GM19193 (cell line): Measurements from ENCODE around the gene ATP13A3.

Source experiments
- POLR2A ChIP-seq: IDR thresholded peaks from 4 replicates; pipeline ENCODE4 v1.6.1; 2011; ENCODE audit not compliant: insufficient read depth, insufficient read length; ENCODE audit errors: extremely low read depth

Gene ATP13A3

GRCh38 chr3:194434503-194434902 is 52.3 kb downstream of the ATP13A3 start:
- no peak for TF ChIP-seq POLR2A

- TF ChIP-seq POLR2A: no peak
These were observed 55.2 kb downstream of the ATP13A3 start for GRCh38 chr3:194431554-194431953.

GRCh38 chr3:194425399-194425798 is 61.4 kb downstream of the ATP13A3 start:
- no peak for TF ChIP-seq POLR2A

GRCh38 chr3:194424953-194425352 is 61.8 kb downstream of the ATP13A3 start:
- TF ChIP-seq POLR2A: no peak

GRCh38 chr3:194424373-194424772 is 62.4 kb downstream of the ATP13A3 start:
- no peak for TF ChIP-seq POLR2A

- TF ChIP-seq POLR2A: no peak
These were observed 63.5 kb downstream of the ATP13A3 start for GRCh38 chr3:194423317-194423716.

GRCh38 chr3:194422188-194422587 is 64.6 kb downstream of the ATP13A3 start:
- no peak for TF ChIP-seq POLR2A

GRCh38 chr3:194418671-194419070 is 68.1 kb downstream of the ATP13A3 start:
- no peak for TF ChIP-seq POLR2A

- no peak for TF ChIP-seq POLR2A
These were observed 79.4 kb downstream of the ATP13A3 start for GRCh38 chr3:194407423-194407822.

- no peak for TF ChIP-seq POLR2A
These were observed 81.0 kb downstream of the ATP13A3 start for GRCh38 chr3:194405766-194406165.

- no peak for TF ChIP-seq POLR2A
These were observed 82.2 kb downstream of the ATP13A3 start for GRCh38 chr3:194404365-194405140.

GRCh38 chr3:194401868-194402329 is 84.9 kb downstream of the ATP13A3 start:
- no peak for TF ChIP-seq POLR2A

GRCh38 chr3:194401346-194401745 is 85.5 kb downstream of the ATP13A3 start:
- no peak for TF ChIP-seq POLR2A

GRCh38 chr3:194399874-194400411 is 86.9 kb downstream of the ATP13A3 start:
- TF ChIP-seq POLR2A: no peak

GRCh38 chr3:194399166-194399565 is 87.6 kb downstream of the ATP13A3 start, which contains the start of gene GP5:
Gene GP5 (minus strand): TSS chr3:194399266. CDS start chr3:194398282, 984 bp downstream.
- no peak for TF ChIP-seq POLR2A

GRCh38 chr3:194397757-194398312 is 89.0 kb downstream of the ATP13A3 start:
- no peak for TF ChIP-seq POLR2A
